Lower lobe of right lung (tissue), 2 donors: ENCODE results near the gene ITGA5. TPM values are rescaled to one million over a fixed set of nuclear protein-coding genes. Genes with fewer than 3 reads are reported as not detected.
A peak's percentile ranks its signal among the peaks of the same experiment; 100 is the strongest.

ENCODE experiments used
- ATAC-seq, 2 donors: fragments of 200-7000 bp; cut with Tn5 transposase; one replicate each; pipeline ENCODE4 v1.9.1; 2020 to 2022; ENCODE audit warnings: mild to moderate bottlenecking in 2 of 2, moderate library complexity in 2 of 2
- DNase-seq: peaks from one replicate; pipeline ENCODE4 v3.0.0-alpha.2; 2020
- H3K27ac ChIP-seq: fragments of 200-600 bp; one replicate; pipeline ENCODE4 v1.8.0; 2022
- H3K27me3 ChIP-seq: fragments of 200-600 bp; one replicate; pipeline ENCODE4 v1.8.0; 2022; ENCODE audit warnings: low read depth
- H3K36me3 ChIP-seq: fragments of 200-600 bp; one replicate; pipeline ENCODE4 v1.8.0; 2022; ENCODE audit warnings: mild to moderate bottlenecking
- H3K4me1 ChIP-seq: fragments of 200-600 bp; one replicate; pipeline ENCODE4 v1.8.0; 2022
- H3K4me3 ChIP-seq: fragments of 200-600 bp; one replicate; pipeline ENCODE4 v1.8.0; 2022; ENCODE audit warnings: mild to moderate bottlenecking
- H3K9me3 ChIP-seq: fragments of 200-600 bp; one replicate; pipeline ENCODE4 v1.8.0; 2022
- intact Hi-C: fragments of 100-400 bp; cut with DNase I; formaldehyde crosslinking; loops from one replicate; pipeline ENCODE4 v1.11.0; 2022
- total RNA-seq: library from RNA; stranded (reverse); fragmentation: NEBNext Ultra II Directional; extraction: Animal tissue kit (Norgen Biotek cat#: 25700); gene quantifications from one replicate; pipeline ENCODE4 v1.2.1, GENCODE V29; 2021
- TF ChIP-seq, protein P1 (sequence below): fragments of 200-600 bp; IDR thresholded peaks from one replicate; pipeline ENCODE4 v1.8.0; 2022; ENCODE audit warnings: antibody characterized with exemption, mild to moderate bottlenecking
- donor health status: DM: no; HTN: yes; CAD: no; lungs with severe emphysema.

ITGA5 gene
- total RNA-seq, 1 donor from 2014 or later, result 97.1 TPM

DNA sequence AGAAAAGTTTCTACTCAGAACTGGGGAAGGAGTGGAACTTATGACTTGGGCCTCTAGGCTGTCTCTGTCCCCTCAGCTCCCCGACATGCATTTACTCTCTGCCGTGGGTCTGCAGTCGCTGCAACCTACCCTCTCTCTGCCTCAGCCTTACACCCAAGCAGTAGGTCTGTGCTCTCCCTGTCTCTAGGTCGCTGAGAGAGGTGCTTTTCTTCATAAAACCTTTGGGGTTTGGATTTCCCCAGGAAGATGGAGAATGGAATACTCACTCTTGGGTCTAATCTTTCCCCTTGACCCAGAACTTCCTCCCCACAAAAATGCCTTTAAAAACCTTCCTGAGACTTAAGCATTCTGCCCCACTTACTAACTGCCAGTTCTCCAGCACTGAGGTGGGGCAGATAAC lies 67.7 kb downstream of the ITGA5 start:
- TF ChIP-seq, protein P1, sequence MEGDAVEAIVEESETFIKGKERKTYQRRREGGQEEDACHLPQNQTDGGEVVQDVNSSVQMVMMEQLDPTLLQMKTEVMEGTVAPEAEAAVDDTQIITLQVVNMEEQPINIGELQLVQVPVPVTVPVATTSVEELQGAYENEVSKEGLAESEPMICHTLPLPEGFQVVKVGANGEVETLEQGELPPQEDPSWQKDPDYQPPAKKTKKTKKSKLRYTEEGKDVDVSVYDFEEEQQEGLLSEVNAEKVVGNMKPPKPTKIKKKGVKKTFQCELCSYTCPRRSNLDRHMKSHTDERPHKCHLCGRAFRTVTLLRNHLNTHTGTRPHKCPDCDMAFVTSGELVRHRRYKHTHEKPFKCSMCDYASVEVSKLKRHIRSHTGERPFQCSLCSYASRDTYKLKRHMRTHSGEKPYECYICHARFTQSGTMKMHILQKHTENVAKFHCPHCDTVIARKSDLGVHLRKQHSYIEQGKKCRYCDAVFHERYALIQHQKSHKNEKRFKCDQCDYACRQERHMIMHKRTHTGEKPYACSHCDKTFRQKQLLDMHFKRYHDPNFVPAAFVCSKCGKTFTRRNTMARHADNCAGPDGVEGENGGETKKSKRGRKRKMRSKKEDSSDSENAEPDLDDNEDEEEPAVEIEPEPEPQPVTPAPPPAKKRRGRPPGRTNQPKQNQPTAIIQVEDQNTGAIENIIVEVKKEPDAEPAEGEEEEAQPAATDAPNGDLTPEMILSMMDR, result no peak
- H3K4me3 ChIP-seq, result no peak overlapping the region
- ATAC-seq (no peak), DNase-seq (no peak)
- H3K27ac ChIP-seq, result peak overlapping the region; percentile 25
- peaks cover 53% of the 10 kb centered on the region for H3K36me3 ChIP-seq
- H3K9me3 ChIP-seq, result no peaks in the 10 kb centered on the region
- H3K27me3 ChIP-seq, result no peaks in the 10 kb centered on the region
- peaks cover 38% of the 10 kb centered on the region for H3K4me1 ChIP-seq
- intact Hi-C loops, result no loop called here

DNA sequence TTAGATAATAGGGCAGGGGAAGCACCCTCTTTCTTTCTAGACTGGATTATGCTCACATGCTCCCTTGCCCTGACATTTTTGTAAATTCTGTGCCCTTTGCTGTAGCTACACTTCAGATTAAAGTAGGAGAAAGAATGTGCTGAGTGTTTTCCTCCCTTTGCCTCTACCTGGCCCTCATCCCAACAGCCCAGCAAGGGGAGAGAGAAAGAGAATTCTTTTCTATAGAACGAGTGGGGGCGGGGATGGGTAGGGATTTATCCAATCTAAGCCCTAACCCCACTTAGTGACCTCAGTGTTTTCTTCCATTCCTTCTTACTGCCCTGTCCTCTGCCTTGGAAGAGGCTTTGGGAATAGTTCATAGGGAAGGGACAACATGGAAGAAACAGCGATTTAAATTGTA lies 68.3 kb downstream of the ITGA5 start:
- peak overlapping the region; percentile 25 for H3K27ac ChIP-seq
- peaks cover 59% of the 10 kb centered on the region for H3K36me3 ChIP-seq
- ATAC-seq (peak; percentile 51 to 61), DNase-seq (no peak)
- H3K4me3 ChIP-seq, result no peak overlapping the region
- TF ChIP-seq, protein P1, result no peak
- H3K9me3 ChIP-seq, result no peaks in the 10 kb centered on the region
- H3K4me1 ChIP-seq, result peaks cover 32% of the 10 kb centered on the region
- no peaks in the 10 kb centered on the region for H3K27me3 ChIP-seq
- intact Hi-C loops, result no loop called here

DNA sequence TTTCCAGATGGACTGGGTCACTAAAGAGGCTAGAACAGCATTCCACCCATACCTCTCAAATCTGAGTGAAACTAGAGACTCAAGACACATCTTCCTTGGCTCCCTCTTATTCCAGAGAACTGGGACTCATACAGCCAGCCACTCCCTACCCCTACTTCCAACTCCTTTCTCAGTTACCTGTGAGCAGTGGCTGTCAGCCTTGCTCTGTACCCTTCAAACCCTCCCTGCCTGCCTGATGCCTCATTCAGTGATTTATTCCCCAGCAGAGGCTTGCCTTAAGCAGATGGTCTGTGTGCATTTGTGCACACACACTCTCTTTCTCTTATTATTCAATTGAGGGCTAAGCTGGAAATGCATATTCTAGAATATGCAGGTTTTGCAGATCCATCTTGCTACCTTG lies 69.4 kb downstream of the ITGA5 start:
- Histone ChIP-seq H3K9me3 (no peaks in the 10 kb centered on the region), H3K4me1 (peaks cover 32% of the 10 kb centered on the region), H3K27me3 (no peaks in the 10 kb centered on the region), H3K4me3 (no peak overlapping the region), H3K36me3 (peaks cover 70% of the 10 kb centered on the region), H3K27ac (peak overlapping the region; percentile 25)
- ATAC-seq, result no peak
- DNase-seq, result no peak
- intact Hi-C loops, result no loop called here
- TF ChIP-seq, protein P1, result no peak

DNA sequence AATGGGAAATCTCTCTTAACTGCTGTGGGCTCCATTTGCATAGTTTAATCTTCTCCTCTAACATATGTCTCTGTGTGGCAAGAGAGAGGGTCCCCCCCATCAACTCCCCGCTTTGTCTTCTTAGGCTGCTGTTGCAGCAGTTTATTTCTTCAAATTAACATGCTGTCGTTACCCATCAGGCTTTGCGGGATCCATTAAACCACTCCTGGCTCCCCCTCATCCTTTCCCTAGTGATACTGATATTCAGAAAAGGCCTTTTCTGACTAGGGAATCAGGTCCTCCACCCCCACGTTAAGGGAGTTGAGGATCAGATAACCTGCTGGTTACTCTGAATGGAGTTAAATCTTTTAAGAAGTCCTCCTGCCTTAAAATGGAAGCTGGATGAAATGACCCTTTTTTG lies 70.0 kb downstream of the ITGA5 start:
- Histone ChIP-seq H3K4me3 (no peak overlapping the region), H3K9me3 (no peaks in the 10 kb centered on the region), H3K27me3 (no peaks in the 10 kb centered on the region), H3K4me1 (peaks cover 32% of the 10 kb centered on the region), H3K27ac (no peak overlapping the region), H3K36me3 (peaks cover 76% of the 10 kb centered on the region)
- no peak for DNase-seq
- no peak for ATAC-seq
- TF ChIP-seq, protein P1, result no peak
- intact Hi-C loops, result no loop called here

Other genes with a start within 250 kb of the ITGA5 start
- gene SMUG1, start 230.3 kb downstream of the ITGA5 start, total RNA-seq, result 29.4 TPM
- 50.1 TPM for gene CBX5, start 139.1 kb downstream of the ITGA5 start, total RNA-seq
- 598 TPM for gene HNRNPA1, start 138.5 kb downstream of the ITGA5 start, total RNA-seq
- gene NFE2, start 118.3 kb downstream of the ITGA5 start, total RNA-seq, result 13.5 TPM
- 129 TPM for gene COPZ1, start 94.1 kb downstream of the ITGA5 start, total RNA-seq
- gene GPR84, start 54.8 kb downstream of the ITGA5 start, total RNA-seq, result 0.65 TPM
- gene ZNF385A, start 34.5 kb downstream of the ITGA5 start, total RNA-seq, result 28.3 TPM
- 4.5 TPM for gene GTSF1, start 54.3 kb upstream of the ITGA5 start, total RNA-seq
- 107 TPM for gene NCKAP1L, start 78.5 kb upstream of the ITGA5 start, total RNA-seq
- gene PDE1B, start 130.3 kb upstream of the ITGA5 start, total RNA-seq, result 9.1 TPM
- gene PPP1R1A, start 169.4 kb upstream of the ITGA5 start, total RNA-seq, result not detected
- gene LACRT, start 215.6 kb upstream of the ITGA5 start, total RNA-seq, result not detected
- not detected for gene DCD, start 229.1 kb upstream of the ITGA5 start, total RNA-seq